Kidney (tissue), 14 donors: ENCODE data around the gene PCDHB3. TPM values are rescaled to one million over a fixed set of nuclear protein-coding genes. Genes with fewer than 3 reads are reported as not detected.
"Not testable (repeated sequence)": the region's sequence is repeated elsewhere in the genome, so short reads cannot be mapped to it uniquely, and the experiment has no call there.

Experiments used
- DNase-seq, 5 donors: peaks; one replicate each; pipeline ENCODE4 v3.0.0-alpha.2; 2013 to 2020
- FAIRE-seq: peaks from 2 replicates; lab custom pipeline; 2012; peaks lifted over from hg19 to GRCh38; lab: Jason Lieb, UNC
- H3K27ac ChIP-seq, 2 donors: one replicate each; pipeline ENCODE4 v1.7.0; 2013; ENCODE audit warnings: low read depth in 2 of 2, low read length in 2 of 2, inconsistent platforms in 1 of 2
- H3K27me3 ChIP-seq: one replicate; pipeline ENCODE4 v1.7.1; 2013; ENCODE audit warnings: low read length, inconsistent platforms; ENCODE audit not compliant: control insufficient read depth, insufficient read depth
- H3K36me3 ChIP-seq, 3 donors: one replicate each; pipeline versions ENCODE4 v1.7.0 to v1.7.1; 2013; ENCODE audit warnings: low read length in 3 of 3, control low read depth in 1 of 3, inconsistent platforms in 1 of 3; ENCODE audit not compliant: insufficient read depth in 3 of 3, control insufficient read depth in 2 of 3
- H3K4me1 ChIP-seq, 3 donors: one replicate each; pipeline versions ENCODE4 v1.7.0 to v1.7.1; 2013; ENCODE audit warnings: low read length in 3 of 3, inconsistent platforms in 1 of 3, low read depth in 1 of 3; ENCODE audit not compliant: control insufficient read depth in 2 of 3, insufficient read depth in 2 of 3
- H3K4me3 ChIP-seq, 3 donors: one replicate each; pipeline versions ENCODE4 v1.7.0 to v1.8.1; 2013; ENCODE audit warnings: low read length in 3 of 3, control low read depth in 1 of 3, inconsistent platforms in 1 of 3
- H3K9ac ChIP-seq, 3 donors: one replicate each; pipeline versions ENCODE4 v1.7.0 to v1.7.1; 2013; ENCODE audit warnings: low read length in 3 of 3, control low read depth in 1 of 3, inconsistent platforms in 1 of 3
- H3K9me3 ChIP-seq, 3 donors: one replicate each; pipeline versions ENCODE4 v1.7.0 to v1.7.1; 2013; ENCODE audit warnings: low read length in 3 of 3, control low read depth in 1 of 3, inconsistent platforms in 1 of 3; ENCODE audit not compliant: control insufficient read depth in 2 of 3, insufficient read depth in 1 of 3
- intact Hi-C: fragments of 100-400 bp; cut with DNase I; formaldehyde crosslinking; loops from one replicate; pipeline ENCODE4 v1.11.1; 2022
- polyA plus RNA-seq: library from polyadenylated mRNA; stranded (reverse); fragments of 350-450 nt; fragmentation: Illumina TruSeq; extraction: RNeasy Lipid Tissue Mini Kit (QIAGEN cat#74804); gene quantifications from one replicate; pipeline ENCODE4 v1.2.3, GENCODE V29; 2014; ENCODE audit warnings: low read depth, low replicate concordance; ENCODE audit not compliant: insufficient read depth
- total RNA-seq: library from RNA; stranded (reverse); fragmentation: NEBNext Ultra II Directional; extraction: Animal tissue kit (Norgen Biotek cat#: 25700); gene quantifications from one replicate; pipeline ENCODE4 v1.2.1, GENCODE V29; 2021
- TF ChIP-seq, protein P1 (sequence below): IDR thresholded peaks from 3 replicates; pipeline ENCODE4 v1.5.1; 2012; ENCODE audit warnings: mild to moderate bottlenecking, moderate library complexity, borderline replicate concordance; ENCODE audit not compliant: insufficient read depth; ENCODE audit errors: extremely low read depth
- donor health status: control.
- donor health status: control.
- donor health status: control.
- donor health status: control.
- donor health status: control.
- donor health status: DM: yes; HTN: yes; CAD: no.
- donor health status: Normal renal cell carcinoma (clear cell type).

Gene PCDHB3
- total and polyA plus RNA-seq, 2 donors from 2014 or later, result 2.3 to 3.1 TPM

DNA sequence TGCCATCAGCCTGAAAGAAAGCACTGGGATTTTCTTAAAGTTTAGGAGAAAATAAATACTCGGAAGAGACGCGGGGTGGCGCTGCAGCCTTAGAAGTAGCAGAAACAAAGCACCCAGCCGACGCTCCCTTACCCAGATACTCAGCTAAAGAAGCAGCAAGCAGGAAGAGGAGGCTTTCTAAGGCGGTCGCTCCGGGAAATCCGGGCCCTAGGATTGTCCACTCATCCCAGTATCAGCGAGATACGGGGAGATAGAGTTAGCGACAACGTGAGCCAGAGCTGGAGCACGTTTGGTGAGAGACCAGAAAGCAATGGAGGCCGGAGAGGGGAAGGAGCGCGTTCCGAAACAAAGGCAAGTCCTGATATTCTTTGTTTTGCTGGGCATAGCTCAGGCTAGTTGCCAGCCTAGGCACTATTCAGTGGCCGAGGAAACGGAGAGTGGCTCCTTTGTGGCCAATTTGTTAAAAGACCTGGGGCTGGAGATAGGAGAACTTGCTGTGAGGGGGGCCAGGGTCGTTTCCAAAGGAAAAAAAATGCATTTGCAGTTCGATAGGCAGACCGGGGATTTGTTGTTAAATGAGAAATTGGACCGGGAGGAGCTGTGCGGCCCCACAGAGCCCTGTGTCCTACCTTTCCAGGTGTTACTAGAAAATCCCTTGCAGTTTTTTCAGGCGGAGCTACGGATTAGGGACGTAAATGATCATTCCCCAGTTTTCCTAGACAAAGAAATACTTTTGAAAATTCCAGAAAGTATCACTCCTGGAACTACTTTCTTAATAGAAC is 5.6 kb upstream of the PCDHB3 start, which contains the start of gene PCDHB2:
Gene PCDHB2 (plus strand): TSS at position 135 of the 782 bp plus-strand sequence. CDS start 176 bp downstream, at position 311.
- H3K27me3 ChIP-seq, result no peaks in the 10 kb centered on the region
- peak within 1 kb of the TSS; percentile 24 to 50 (median 26) for H3K4me3 ChIP-seq
- peak; percentile 26 to 55 (median 46) for DNase-seq
- peak within 1 kb of the TSS in 1 of 3 donors; percentile 26 for H3K9ac ChIP-seq
- no peaks in the 10 kb centered on the region for H3K4me1 ChIP-seq
- TF ChIP-seq, protein P1, sequence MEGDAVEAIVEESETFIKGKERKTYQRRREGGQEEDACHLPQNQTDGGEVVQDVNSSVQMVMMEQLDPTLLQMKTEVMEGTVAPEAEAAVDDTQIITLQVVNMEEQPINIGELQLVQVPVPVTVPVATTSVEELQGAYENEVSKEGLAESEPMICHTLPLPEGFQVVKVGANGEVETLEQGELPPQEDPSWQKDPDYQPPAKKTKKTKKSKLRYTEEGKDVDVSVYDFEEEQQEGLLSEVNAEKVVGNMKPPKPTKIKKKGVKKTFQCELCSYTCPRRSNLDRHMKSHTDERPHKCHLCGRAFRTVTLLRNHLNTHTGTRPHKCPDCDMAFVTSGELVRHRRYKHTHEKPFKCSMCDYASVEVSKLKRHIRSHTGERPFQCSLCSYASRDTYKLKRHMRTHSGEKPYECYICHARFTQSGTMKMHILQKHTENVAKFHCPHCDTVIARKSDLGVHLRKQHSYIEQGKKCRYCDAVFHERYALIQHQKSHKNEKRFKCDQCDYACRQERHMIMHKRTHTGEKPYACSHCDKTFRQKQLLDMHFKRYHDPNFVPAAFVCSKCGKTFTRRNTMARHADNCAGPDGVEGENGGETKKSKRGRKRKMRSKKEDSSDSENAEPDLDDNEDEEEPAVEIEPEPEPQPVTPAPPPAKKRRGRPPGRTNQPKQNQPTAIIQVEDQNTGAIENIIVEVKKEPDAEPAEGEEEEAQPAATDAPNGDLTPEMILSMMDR, result no peak
- FAIRE-seq, result no peak
- peaks cover 0 to 26% (median 4%) of the 10 kb centered on the region in 3 donors for H3K9me3 ChIP-seq
- intact Hi-C loops, result no loop called here
- no peaks in the 10 kb centered on the region for H3K36me3 ChIP-seq
- no peak within 1 kb of the TSS for H3K27ac ChIP-seq

DNA sequence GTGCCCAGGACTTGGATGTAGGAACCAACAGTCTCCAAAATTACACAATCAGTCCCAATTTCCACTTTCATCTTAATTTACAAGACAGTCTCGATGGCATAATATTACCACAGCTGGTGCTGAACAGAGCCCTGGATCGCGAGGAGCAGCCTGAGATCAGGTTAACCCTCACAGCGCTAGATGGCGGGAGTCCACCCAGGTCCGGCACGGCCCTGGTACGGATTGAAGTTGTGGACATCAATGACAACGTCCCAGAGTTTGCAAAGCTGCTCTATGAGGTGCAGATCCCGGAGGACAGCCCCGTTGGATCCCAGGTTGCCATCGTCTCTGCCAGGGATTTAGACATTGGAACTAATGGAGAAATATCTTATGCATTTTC is 5.0 kb upstream of the PCDHB3 start:
- peak overlapping the region in 1 of 3 donors; percentile 50 for H3K4me3 ChIP-seq
- FAIRE-seq (no peak), DNase-seq (peak in 1 of 5 donors; percentile 41)
- no peaks in the 10 kb centered on the region for H3K27me3 ChIP-seq
- H3K4me1 ChIP-seq, result no peaks in the 10 kb centered on the region
- TF ChIP-seq, protein P1, result no peak
- H3K36me3 ChIP-seq, result no peaks in the 10 kb centered on the region
- intact Hi-C loops, result no loop called here
- H3K9ac ChIP-seq, result no peak overlapping the region
- no peak overlapping the region for H3K27ac ChIP-seq
- H3K9me3 ChIP-seq, result peaks cover 0 to 28% (median 4%) of the 10 kb centered on the region in 3 donors

DNA sequence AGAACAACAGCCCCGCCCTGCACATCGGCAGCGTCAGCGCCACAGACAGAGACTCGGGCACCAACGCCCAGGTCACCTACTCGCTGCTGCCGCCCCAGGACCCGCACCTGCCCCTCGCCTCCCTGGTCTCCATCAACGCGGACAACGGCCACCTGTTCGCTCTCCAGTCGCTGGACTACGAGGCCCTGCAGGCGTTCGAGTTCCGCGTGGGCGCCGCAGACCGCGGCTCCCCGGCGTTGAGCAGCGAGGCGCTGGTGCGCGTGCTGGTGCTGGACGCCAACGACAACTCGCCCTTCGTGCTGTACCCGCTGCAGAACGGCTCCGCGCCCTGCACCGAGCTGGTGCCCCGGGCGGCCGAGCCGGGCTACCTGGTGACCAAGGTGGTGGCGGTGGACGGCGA is 4.1 kb upstream of the PCDHB3 start:
- H3K4me1 ChIP-seq, FAIRE-seq, H3K27ac ChIP-seq, H3K36me3 ChIP-seq, H3K9ac ChIP-seq, intact Hi-C loops, H3K4me3 ChIP-seq, H3K27me3 ChIP-seq: not testable (repeated sequence)
- DNase-seq, result peak in 1 of 5 donors; percentile 48
- peaks cover 0 to 38% (median 4%) of the 10 kb centered on the region in 3 donors for H3K9me3 ChIP-seq

DNA sequence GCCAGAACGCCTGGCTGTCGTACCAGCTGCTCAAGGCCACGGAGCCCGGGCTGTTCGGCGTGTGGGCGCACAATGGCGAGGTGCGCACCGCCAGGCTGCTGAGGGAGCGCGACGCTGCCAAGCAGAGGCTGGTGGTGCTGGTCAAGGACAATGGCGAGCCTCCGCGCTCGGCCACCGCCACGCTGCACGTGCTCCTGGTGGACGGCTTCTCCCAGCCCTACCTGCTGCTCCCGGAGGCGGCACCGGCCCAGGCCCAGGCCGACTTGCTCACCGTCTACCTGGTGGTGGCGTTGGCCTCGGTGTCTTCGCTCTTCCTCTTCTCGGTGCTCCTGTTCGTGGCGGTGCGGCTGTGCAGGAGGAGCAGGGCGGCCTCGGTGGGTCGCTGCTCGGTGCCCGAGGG is 3.7 kb upstream of the PCDHB3 start:
- H3K27me3 ChIP-seq, DNase-seq, intact Hi-C loops, H3K4me1 ChIP-seq, H3K36me3 ChIP-seq, H3K4me3 ChIP-seq, H3K9ac ChIP-seq, H3K27ac ChIP-seq, FAIRE-seq: not testable (repeated sequence)
- H3K9me3 ChIP-seq, result peaks cover 0 to 39% (median 4%) of the 10 kb centered on the region in 3 donors
